Sigmoid colon (tissue), 4 donors: Measurements from ENCODE around the gene TUBA1C.

Experiments used
- CTCF ChIP-seq, 4 experiments: fragments of 450-650 bp in 3 of 4; fragments of 200-600 bp in 1 of 4; IDR thresholded peaks; one replicate each; pipeline ENCODE4 v1.5.1; 2016 to 2019; ENCODE audit warnings: antibody characterized with exemption in 4 of 4, mild to moderate bottlenecking in 3 of 4, moderate library complexity in 2 of 4
- EP300 ChIP-seq, 4 donors: sonication (generic); formaldehyde crosslinking; IDR thresholded peaks; one replicate each; pipeline ENCODE4 v1.6.1; 2017; ENCODE audit warnings: antibody characterized with exemption in 4 of 4
- POLR2A ChIP-seq, 2 donors: fragments of 450-650 bp; IDR thresholded peaks; one replicate each; pipeline ENCODE4 v1.6.1; 2016; ENCODE audit warnings: antibody characterized with exemption in 2 of 2, mild to moderate bottlenecking in 2 of 2, moderate library complexity in 2 of 2
- POLR2AphosphoS5 ChIP-seq, 4 donors: sonication (generic); formaldehyde crosslinking; IDR thresholded peaks; one replicate each; pipeline ENCODE4 v1.6.1; 2017; ENCODE audit warnings: antibody characterized with exemption in 4 of 4

GRCh38 chr12:49227713-49228112 lies 37.2 kb upstream of the TUBA1C start:
- no peak for TF ChIP-seq CTCF (IDR thresholded peaks at IDR 0.05)
- no peak for TF ChIP-seq POLR2A (IDR thresholded peaks at IDR 0.05)
- TF ChIP-seq EP300 (IDR thresholded peaks at IDR 0.05) = no peak
- no peak for TF ChIP-seq POLR2AphosphoS5 (IDR thresholded peaks at IDR 0.05)
